ENCODE results near the gene NR1D1.
A peak's percentile ranks its signal among the peaks of the same experiment; 100 is the strongest.
"Not testable (repeated sequence)": the region's sequence is repeated elsewhere in the genome, so short reads cannot be mapped to it uniquely, and the experiment has no call there.

NR1D1 gene

DNA sequence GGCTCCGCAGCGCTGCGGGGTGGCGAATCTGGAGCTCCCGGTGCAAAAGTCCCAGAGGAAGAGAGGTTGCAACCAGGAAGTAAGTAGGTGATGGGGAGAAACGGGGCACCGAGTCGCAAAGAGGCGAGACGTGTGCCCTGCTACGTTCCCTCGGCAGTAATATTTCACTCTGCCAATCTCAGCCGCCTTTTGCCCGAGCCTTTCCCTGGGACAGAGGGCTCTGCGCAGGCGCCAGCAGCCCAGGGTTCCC lies at the start of gene NR1D1:
Gene NR1D1 (minus strand): TSS at position 171 of the 250 bp plus-strand sequence. CDS start 495 bp downstream, outside the sequence.
- no peak for DNase-seq (ENCODE audit: extremely low read depth in 1 of 2, low read depth in 1 of 2)

DNA sequence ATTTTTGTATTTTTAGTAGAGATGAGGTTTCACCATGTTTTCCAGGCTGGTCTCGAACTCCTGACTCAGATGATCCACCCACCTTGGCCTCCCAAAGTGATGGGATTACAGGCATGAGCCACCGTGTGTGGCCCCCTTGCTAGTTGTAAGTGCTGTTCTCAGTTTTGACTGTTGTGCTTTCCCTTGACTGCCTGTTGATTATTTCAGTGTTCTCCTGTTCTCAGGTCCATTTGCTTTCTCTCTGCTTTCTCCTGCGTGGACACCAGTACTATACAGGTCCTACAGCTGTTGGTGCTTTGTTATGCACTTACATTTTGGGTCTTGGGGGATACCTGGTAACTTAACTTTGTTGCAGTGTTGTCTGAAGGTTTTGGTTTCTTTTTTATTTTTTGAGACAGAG lies 48.1 kb upstream of the NR1D1 start:
- no peak for DNase-seq (ENCODE audit: extremely low read depth in 1 of 2, low read depth in 1 of 2)

DNA sequence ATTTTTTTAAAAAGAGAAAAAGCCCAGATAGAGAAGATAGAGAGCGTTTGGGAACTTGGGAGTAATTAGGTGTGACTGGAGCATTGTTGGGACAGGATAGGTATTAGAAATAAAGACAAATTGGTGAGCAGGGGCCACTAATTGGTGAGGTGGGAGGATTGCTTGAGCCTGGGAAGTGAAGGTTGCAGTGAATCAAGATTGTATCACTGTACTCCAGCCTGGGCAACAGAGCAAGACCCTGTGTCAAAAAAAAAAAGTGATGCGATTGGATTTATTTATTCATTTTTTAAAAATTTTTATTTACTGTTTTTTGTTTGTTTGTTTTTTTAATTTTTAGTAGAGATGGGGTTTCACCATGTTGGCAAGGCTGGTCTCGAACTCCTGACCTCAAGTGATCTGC lies 45.1 kb upstream of the NR1D1 start:
- DNase-seq (ENCODE audit: extremely low read depth in 1 of 2, low read depth in 1 of 2) = no peak

DNA sequence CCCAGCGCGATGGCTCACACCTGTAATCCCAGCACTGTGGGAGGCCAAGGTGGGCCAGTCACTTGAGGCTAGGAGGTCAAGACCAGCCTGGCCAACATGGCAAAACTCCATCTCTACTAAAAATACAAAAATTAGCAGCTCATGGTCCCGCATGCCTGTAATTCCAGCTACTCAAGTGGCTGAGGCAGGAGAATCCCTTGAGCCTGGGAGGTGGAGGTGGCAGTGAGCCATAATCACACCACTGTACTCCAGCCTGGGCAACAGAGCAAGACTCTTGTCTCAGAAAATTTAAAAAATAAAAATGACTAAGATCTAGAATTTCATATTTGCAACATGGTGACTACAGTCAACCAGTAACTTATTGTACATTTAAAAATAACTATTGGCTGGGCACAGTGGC lies 42.8 kb upstream of the NR1D1 start:
- not testable (repeated sequence) for DNase-seq (ENCODE audit: extremely low read depth in 1 of 2, low read depth in 1 of 2)

DNA sequence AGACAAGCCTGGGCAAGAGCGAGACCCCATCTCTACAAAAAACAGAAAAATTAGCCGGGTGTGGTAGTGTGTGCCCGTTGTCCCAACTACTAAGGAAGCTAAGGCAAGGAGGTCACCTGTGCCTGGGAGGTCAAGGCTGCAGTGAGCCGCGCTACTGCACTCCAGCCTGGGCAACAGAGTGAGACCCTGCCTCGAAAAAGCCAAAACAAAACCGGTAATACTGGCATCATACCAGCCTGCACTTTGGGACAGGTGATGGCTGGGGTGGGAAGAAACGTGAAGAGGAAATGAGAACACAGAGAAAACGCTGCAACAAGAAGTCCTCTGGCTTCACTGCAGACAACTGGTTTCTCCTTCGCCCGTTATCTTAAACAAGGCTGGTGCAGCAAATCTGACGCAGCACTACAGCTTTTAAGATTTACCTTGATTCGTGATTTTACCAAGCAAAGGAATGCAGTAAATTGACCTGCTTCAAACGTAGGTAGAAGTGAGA lies 39.2 kb upstream of the NR1D1 start:
- no peak for DNase-seq (ENCODE audit: extremely low read depth in 1 of 2, low read depth in 1 of 2)

DNA sequence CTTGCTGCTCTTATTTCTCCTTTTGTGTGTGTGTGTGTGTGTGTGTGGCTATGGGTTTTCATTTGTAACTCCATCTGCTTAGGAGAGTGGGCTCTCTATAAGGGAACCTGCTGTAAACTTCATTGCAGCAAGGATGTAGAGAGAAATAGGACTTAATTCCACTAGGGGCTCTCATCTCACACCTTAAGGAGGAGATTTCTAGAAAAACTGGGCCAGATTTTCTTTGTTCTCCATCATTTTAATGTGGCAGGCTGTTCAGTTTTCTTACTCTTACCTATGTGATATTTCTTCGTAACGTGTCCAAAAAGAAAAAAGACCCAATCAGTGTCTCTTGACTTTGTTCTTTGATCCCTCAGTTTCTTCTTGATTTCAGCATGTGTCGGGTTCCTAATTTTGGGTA lies 35.4 kb upstream of the NR1D1 start:
- DNase-seq (ENCODE audit: extremely low read depth in 1 of 2, low read depth in 1 of 2) = no peak

DNA sequence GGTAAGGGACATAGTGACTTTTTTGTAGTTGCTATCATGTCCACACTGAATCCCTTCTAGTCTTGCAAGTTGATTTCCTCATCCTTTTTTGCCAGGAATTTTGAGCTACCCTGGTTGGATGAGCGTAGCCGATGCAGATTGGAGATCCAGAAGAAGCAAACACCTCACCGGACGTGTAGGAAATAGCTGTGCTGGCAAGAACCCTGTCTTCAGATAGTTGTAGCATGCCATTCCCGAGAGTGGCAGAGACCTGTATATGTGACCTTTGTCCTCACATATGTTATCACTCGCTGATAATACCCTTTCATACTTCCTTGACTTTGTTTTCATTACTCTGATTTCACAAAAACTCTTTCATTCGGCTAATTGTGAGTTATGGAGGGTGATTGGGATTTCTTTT lies 33.8 kb upstream of the NR1D1 start:
- DNase-seq (ENCODE audit: extremely low read depth in 1 of 2, low read depth in 1 of 2) = no peak

DNA sequence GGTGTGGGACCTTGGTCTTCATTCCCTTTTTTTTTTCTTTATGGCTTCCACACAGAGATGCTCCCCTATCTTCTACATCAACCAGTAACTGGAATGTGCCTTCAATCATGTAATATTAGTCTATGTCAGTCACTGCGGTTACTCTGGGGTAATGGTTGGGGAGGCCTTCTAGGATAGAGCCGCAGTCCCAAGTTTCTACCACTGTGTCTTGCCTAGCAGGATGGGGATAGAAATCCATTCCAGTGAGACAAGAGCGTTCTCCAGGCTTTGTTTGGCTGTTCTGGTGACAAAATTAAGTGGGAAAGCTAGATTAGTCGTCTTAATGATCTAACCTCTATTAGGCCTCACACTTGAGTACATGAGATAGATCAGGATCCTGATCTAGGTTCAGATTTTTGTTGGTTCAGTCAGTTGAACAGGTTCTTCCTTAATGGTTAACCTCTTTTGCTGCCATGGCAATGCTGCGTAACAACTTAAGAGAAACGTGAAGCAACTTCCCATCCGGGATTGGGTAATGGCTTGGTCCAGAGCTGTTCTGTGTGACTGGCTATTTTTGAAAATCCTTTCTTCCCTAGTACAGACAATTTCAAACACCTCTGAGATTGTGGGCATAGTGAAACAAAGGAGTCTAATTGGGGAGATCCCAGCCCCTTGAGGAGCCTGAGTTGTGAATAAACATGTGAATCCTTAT lies 30.1 kb upstream of the NR1D1 start:
- no peak for DNase-seq (ENCODE audit: extremely low read depth in 1 of 2, low read depth in 1 of 2)

DNA sequence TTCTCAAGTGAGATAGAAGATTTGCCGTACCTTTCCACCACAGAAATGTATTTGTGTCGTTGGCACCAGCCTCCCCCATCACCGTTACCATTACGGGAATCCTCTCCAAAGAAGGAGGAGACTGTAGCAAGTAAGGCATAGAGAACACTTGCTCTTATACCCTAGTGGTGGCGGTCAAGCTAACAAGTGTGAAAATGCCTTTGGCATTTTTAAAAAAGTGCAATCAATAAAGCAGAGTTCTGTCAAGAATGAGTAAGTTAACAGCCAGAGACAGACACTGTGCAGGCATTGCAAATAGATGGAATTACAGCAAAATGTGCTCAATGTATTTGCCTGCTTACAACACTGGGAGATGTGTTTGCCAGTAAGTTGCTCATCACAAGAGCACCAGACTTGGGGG lies 29.1 kb upstream of the NR1D1 start:
- no peak for DNase-seq (ENCODE audit: extremely low read depth in 1 of 2, low read depth in 1 of 2)

DNA sequence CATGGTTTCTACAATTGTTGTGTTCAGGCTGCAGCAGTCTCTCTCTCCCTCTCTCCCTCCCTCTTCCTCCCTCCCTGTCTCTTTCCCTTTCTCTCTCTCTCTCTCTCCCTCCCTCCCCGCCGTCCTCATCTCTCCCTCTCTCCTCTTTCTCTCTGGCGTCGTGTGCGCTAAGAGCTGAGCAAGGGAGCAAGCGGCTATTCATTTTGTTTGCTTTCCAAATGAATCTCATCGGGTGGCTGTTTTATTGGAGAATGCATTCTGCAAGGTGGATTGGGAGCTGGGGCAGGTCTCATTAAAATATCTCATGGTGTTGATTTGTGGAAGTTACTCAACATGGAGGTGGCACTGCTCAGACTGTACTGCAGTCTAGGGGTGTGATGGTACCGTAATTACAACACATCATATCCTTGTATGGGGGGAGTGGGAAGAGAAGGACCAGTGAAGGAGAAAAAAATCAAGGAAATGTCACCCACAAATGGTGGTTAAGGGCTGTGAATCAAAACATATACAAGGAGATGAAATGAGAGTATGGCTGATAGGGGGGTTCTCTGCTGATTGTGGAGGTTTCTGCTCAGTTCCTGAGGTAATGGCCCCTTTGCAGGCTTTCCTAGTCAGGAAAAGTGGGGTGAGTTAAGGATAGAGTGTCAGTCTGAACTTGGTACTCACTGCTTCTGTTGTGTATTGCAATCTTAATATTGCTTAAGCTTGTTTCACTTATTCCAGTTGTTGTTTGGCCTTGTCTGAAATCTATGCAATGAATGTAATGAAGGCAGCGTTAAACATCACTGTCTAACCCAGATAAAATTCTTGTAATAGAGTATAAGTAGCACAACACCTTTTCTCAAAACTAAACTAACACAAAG lies 24.1 kb upstream of the NR1D1 start:
- no peak for DNase-seq (ENCODE audit: extremely low read depth in 1 of 2, low read depth in 1 of 2)

DNA sequence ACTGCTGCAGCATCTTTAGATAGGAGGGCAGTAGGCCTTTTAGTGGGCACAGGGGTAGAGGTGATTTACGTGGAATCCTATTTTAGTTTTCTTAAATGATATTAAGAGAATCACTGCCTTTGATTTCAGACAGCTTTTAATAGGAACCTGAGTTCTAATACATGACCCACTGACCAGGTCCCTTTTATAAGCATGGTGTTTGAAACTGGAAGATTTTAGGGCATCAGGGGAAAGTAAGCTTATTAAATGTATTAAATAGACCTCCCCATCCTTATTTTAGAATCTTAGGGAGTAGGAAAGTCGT lies 23.4 kb upstream of the NR1D1 start:
- no peak for DNase-seq (ENCODE audit: extremely low read depth in 1 of 2, low read depth in 1 of 2)

DNA sequence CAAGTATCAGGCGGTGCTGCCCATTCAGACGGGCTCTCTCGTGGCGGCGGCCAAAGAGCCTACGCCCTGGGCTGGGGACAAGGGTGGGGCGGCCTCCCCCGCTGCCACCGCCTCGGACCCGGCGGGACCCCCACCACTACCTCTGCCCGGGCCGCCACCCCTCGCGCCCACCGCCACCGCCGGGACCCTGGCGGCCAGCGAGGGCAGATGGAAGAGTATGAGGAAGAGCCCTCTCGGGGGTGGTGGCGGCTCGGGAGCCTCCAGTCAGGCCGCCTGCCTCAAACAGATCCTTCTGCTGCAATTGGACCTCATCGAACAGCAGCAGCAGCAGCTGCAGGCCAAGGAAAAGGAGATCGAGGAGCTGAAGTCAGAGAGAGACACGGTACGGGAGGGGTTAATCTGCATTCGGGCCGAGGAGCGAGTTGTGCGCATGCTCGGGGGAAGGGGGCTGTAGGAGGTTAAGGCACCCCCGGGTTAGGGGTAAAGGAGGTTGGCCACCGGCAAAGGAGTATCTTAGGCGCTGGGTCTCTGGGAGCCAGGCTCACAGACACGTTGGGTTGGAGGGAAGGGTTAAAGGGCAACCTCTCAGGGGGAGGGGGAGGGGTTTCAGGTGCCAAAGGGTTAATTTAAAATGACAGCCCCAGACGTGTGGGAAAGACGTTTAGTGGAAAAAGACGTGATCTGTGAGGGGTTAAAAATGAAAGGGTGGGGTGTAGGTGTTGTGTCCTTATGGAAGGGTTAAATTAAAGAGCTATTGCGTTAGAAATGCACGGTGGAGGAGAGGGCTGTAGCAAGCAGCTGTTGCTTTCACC lies 22.8 kb upstream of the NR1D1 start:
- DNase-seq (ENCODE audit: extremely low read depth in 1 of 2, low read depth in 1 of 2) = no peak

DNA sequence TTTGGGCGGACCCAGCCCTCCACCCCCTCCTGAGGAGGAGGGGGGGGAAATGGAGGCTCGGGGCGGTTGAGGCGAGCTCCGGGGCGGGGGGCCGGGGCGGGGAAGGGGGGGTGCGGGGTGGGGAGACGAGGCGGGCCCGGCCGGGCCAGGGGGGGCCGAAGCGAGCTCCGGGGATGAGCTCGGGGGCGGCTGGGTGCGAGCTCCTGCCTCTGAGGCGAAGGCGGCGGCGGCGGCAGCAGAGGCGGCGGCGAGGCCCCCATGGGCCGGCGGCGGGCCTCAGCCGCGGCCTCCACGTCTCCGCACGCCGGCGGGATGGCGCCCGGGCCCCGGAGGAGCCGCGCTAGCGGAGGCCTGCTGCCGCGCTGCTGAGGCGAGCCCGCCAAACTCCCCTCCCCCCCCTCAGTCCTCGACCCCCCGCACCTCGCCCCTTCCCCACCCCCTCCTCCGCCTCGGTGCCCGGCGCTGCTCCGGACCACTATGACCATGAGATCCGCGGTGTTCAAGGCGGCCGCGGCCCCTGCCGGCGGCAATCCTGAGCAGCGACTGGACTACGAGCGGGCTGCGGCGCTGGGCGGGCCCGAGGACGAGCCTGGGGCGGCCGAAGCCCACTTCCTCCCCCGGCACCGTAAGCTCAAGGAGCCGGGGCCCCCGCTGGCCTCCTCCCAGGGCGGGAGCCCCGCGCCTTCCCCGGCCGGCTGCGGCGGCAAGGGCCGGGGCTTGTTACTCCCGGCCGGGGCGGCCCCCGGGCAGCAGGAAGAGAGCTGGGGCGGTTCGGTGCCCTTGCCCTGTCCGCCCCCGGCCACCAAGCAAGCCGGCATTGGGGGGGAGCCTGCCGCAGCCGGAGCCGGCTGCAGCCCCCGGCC lies 22.0 kb upstream of the NR1D1 start:
- no peak for DNase-seq (ENCODE audit: extremely low read depth in 1 of 2, low read depth in 1 of 2)

DNA sequence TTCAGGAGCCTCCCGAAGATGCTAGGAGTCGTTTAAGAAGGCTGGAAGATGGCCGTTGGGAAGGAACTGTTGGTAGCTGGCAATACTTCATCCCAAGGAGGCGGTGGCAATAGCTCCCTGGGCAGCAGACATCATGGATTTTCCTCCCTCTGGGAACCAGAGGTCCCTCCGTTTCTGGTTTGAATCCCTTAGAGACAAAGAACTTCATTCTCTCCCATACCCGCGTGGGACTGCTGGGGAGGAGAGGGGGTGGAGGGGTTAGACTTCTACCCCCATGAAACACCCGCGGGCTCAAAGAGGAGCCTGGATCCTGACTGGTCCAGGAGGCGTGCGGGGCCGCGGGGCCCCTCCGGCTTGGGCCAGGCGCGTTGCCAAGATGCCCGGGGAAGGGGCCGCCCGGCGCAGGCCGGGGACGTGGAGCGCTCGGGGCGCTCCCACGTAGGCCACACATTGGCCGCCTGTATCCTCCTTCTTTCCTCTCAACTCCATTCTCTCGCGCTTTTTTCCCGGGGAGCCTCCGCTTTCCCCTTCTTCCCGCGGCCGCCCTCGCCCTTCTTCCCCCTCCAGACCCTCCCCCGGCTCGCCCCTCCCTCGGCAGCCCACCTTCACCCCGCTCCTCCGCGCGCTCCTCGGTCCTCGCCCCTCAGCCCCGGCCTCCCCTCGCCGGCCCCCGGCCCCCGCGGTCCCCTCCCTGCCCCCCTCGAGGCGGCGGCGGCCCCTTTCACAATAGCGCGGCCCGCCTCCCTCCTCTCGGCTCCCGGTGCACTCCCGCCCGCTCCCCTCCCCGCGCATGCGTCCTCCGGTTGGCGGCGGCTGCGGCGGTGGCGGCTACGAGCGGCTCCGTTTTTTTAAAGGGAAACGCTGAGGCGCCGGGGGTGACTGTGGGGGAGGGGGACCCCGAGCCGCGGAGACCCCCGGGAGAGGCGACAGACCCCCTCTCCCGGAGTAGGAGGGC lies 21.1 kb upstream of the NR1D1 start, which contains the start of gene MSL1:
Gene MSL1 (plus strand): TSS at position 791 of the 955 bp plus-strand sequence. CDS start 642 bp downstream, outside the sequence.
- peak; percentile 48 to 80 for DNase-seq (ENCODE audit: extremely low read depth in 1 of 2, low read depth in 1 of 2)

DNA sequence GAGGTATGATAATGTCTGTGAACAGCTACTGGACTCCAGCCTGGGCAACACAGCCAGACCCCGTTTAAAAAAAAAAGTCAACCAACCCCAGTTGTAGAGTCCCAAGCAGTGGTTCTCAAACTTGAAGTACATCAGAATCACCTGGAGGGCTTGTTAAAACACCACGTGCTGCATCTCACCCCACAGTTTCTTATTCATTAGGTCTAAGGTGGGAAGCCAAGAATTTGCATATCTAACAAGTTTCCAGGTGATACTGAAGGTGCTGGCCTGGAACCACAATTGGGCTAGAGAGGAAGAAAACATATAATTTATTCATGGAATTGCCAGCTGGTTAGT lies 14.7 kb upstream of the NR1D1 start:
- DNase-seq (ENCODE audit: extremely low read depth in 1 of 2, low read depth in 1 of 2) = no peak

DNA sequence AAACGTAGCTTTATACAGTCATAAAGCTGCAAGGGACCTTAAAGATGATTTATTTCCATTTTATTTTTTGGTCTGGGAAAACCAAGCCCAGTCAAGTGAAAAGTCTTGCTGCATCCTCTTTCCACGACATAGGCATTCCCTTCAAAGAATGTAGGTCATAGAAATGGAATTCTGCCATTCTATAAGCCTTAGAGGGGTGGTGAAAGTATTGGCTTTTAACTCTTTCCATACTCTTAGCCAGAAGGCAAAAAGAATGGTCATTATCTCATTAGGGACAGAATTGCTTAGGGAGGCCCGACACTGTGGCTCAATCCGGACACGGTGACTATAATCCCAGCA lies 13.5 kb upstream of the NR1D1 start:
- DNase-seq (ENCODE audit: extremely low read depth in 1 of 2, low read depth in 1 of 2) = no peak

DNA sequence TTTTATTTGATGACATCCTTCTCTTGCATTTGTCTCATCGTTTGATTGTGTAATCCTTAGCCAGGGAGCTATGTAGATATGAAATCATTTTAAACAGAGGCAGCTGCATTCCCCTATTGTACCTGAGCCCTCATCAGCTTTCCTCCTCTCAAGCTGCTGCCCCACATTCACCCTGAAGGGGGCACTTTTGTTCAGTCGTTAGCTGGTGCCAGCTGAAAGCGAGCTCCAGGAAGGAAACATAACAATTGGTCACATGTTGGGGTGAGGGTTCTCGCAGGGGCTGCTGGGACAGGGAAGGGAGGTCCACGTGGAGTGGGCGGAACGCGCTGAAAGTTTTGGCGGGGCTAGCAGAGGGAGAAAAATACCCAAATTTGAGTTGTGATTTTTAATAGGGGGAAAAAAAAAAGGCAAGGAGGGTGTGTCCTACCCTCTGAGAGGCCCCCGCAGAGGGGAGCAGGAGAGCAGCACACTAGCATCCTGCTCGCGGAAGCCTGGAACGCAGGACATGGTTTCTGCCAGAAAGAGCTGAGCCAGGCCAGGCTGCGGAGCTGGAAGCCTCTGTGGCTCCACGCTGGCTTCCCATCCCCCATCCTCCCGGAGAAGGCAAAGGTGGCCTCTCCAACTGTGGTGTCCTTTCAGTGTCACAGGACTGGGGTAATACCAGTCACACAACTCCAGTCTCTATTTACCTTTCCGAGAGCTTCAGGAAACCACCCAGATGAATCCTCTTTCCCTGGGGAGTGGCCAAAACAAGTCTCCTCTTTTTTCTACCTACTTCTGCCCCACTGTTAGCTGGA lies 12.9 kb upstream of the NR1D1 start:
- peak; percentile 77 to 80 for DNase-seq (ENCODE audit: extremely low read depth in 1 of 2, low read depth in 1 of 2)

DNA sequence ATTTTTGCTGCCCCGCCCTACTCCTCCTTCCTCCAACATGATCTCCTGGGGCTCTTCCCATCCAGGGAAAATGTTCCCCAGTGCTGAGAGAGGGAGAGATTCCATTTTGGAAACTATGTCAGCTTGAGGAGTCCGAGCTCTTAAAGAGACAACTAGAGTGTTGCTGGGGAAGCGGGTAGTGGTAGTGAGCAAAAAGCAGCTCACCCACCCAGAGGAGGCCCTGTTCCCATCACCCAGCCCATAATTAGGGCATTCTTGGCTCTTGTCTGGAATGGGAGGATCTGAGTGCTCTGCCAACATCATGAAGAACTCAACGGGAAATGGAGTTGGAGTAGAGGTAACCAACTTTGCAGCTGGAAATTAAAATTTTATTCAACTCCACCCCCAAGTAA lies 12.3 kb upstream of the NR1D1 start:
- DNase-seq (ENCODE audit: extremely low read depth in 1 of 2, low read depth in 1 of 2) = no peak

DNA sequence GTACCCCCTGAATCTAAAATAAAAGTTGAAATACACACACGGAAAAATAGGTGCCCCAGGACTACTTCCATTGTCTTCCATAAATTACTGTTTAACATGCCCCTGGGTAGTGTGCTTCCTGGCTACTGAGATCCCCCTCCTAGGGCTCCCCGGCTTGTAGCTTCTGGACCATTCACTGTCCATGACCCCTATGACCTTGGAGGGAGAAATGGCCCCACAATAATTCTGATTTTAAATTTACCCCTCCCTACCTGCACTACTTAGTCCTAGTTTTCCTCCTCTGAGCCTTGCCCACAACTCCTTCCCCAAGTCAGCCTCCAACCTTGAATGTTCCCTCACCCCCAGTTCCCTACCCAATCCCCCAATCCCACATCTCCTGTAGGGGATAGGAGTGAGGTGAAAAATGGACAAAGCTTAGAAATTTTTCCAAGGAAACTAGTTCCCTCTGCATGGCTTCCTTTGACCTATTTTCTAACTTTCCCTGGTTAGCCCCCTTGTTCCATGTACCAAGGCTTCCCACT lies 11.9 kb upstream of the NR1D1 start:
- no peak for DNase-seq (ENCODE audit: extremely low read depth in 1 of 2, low read depth in 1 of 2)

All from activated CD8-positive, alpha-beta memory T cell treated with anti-CD3 and anti-CD28 coated beads for 1 hour (primary cell).